ENCODE data around the gene PRODH.
A peak's percentile ranks its signal among the peaks of the same experiment; 100 is the strongest.
"Not testable (repeated sequence)": the region's sequence is repeated elsewhere in the genome, so short reads cannot be mapped to it uniquely, and the experiment has no call there.

PRODH gene

DNA sequence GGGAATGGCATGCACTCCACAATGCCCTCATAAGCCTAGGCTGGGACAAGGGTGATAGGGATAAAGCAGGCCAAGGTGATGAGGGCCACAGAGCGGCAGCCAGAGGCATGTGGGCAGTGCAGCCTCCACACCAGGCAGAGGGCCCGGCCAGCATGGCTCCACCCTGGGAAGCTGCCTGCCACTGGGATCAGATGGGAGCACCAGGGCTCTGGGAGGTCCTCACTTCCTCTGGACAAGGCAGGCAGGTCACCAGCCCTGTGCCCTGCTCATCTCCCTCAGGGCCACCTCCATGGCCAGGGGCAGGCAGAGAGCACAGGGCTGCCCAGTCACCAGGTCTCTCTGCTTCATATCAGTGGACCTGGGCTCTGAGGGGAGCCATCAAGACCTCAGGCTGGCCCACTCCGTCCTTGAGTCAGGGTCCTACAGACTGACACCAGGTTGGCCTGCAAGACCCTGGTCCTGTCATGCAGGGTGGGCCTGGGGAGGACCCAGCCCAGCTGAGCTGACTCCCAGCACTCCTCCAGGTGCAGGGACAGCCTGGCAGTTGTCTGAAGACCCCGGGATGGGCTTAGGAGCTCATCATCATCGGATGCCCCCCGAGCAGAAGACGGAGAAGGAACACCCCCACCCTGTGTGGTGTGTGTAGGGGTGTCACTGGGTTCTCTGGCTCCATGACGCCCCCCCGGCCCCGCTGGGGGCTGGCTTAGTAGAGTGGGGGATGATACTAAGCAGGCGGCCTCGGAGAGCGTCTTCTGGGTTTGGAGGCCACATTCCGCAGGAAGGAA is 33.3 kb upstream of the PRODH start:
- peak in 2 of 10 donors; percentile 55 to 72 for DNase-seq
- intact Hi-C loops (cut with DNase I) = not testable (repeated sequence)

DNA sequence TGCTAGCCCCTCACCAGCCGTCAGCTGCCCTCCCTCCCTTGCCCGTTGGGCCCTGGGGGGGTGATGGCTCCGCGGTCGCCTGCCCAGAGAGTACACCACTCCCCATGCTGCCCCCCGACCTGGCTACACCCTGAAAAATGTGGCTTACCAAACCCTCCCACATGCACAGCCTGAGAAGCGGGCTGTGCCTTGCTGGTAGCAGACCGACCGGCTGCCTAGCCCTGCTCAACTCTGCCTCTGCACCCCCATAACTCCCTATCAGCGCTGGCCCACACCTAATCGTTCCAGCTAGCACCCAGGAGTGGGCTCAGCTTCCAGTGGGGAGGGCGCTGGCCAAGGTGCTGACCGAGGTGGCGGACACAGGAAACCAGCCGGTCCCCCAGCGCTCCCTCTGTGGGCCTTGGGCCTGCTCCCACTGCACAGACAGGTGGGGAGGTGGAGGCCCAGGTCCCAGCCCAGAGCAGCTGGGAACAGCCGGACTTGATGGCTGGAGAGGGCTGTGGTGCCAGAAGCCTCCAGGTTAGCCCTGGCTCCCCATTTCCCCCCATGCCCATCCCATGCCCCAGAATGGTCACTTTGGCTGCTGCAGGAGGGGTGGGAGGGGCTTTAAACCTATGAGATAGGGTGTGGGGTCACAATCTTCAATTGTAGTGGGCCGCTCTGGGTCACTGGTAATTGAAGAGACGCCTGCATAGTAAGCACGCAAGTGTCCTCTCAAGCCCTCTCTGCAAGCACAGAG is 32.1 kb upstream of the PRODH start:
- DNase-seq = peak in 4 of 10 donors; percentile 24 to 78 (median 56)
- intact Hi-C loops (cut with DNase I) = no loop called here

- DNase-seq = peak in 5 of 10 donors; percentile 44 to 92 (median 85)
- intact Hi-C loops (cut with DNase I) = not testable (repeated sequence)
Measured at GRCh38 chr22:18967391-18968010, 31.4 kb upstream of the PRODH start.

DNA sequence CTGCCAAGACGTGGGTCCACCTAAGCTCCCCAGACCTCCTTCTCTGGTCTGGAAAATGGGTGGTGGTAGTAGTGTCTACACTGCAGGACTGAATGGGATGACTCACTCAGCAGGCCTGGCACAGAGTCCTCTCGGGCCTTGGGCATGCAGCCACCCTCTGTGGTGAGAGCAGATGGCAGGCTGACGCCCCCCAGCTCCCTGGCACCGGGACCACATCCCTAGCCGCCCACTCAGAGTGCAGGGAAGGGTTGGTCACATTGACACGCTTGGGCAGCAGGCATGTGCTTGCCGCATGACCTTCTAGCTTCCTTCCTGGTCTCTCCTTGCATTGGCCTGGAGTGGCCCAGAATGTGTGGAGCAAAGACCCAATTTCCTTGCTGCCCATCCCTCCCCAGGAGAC is 30.7 kb upstream of the PRODH start:
- intact Hi-C loops (cut with DNase I) = no loop called here
- DNase-seq = peak in 8 of 10 donors; percentile 43 to 94 (median 60)

- intact Hi-C loops (cut with DNase I) = no loop called here
- peak in 3 of 10 donors; percentile 22 to 81 (median 67) for DNase-seq
Measured at GRCh38 chr22:18965526-18966421, 29.7 kb upstream of the PRODH start.

GRCh38 chr22:18964501-18965265 is 28.6 kb upstream of the PRODH start:
- peak in 3 of 10 donors; percentile 27 to 82 (median 49) for DNase-seq

DNA sequence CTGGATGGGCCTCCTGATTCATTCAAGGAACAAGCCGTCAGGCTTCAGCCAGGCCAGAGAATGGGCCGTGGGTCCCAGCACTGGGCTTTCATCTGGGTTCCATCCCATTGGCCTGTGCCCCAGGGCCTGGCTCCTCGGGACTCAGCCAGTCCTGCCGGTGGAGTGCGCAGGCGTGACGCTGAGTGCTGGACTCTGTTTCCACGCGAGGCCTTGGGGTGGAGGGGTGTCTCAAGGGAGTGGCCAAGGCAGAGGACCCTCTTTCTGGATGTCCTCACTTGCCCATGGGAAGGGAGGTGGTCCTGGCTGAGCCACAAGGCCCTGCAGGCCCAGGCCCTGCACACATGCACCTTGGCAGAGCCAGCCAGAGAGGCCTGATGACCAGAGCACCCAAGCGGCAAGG is 28.0 kb upstream of the PRODH start:
- intact Hi-C loops (cut with DNase I) = not testable (repeated sequence)
- peak in 3 of 10 donors; percentile 15 to 74 (median 47) for DNase-seq

More at GRCh38 chr22:18964501-18965265, 28.6 kb upstream of the PRODH start:
- intact Hi-C loops (cut with DNase I) = not testable (repeated sequence)

DNA sequence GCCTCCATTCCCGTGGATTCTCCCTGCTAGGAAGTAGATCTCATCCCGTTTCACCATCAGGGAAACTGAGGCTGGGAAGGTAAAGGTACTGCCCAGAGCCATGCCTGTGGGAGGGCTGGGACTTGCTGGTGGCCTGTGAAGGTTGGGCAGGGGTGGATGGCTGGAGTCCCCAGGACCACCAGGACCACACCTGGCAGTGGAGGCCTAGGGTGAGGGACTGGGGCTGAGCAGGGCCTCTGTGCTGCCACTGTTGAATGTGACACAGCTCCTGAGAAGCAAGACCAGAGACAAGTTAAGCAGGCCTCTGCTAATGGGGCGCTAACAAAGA is 26.2 kb upstream of the PRODH start:
- DNase-seq = no peak

DNA sequence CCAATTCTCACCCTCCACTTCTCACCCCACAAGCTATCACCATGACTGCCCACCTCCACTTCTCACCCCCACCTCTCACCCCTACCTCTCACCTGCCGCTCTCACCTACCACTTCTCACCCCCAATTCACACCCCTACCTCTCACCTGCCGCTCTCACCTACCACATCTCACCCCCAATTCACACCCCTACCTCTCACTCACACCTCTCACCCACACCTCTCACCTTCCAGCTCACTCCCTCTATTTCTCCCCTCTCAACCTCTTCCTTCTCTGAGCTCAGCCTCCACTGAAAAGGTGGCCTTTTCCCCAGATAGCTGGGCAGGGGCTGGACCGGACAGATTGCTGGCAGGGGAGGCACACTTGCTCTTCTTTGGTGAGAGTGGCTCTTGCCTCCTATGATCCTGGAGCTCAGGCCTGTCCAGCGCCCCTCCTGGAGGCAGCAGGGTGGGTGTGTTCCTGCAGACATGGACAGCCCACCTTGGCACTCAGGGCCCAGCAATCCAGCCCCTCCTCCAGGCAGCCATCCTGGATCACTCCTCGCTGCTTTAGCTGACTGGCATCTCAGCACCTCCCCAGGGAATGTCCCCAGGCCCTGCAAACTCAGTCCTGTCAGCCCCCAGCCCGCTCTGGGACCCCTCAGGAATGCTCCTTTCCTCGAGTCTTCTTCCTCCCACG is 25.7 kb upstream of the PRODH start:
- peak in 4 of 10 donors; percentile 6 to 63 (median 58) for DNase-seq
- intact Hi-C loops (cut with DNase I) = not testable (repeated sequence)

More for the DNA sequence above, 26.2 kb upstream of the PRODH start:
- intact Hi-C loops (cut with DNase I) = no loop called here

DNA sequence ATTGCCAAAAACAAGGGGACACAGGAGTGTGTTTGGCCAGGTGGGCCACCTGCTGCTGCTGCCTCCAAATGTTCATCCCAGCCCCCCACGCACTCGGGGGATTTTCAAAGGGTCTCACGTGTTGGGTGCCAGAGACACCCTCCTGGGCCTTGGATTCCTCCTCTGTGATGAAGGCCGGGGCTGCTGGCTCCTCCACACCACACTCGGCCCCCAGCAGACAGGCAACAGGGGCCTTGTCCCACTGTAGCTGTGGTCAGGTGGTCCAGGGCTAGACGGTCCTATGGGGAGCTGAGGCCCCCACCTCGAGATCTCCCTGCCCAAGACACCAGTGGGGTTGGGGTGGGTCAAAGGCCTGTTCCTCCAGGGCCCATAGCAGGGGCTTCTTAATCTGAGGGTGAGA is 25.1 kb upstream of the PRODH start:
- intact Hi-C loops (cut with DNase I) = not testable (repeated sequence)
- DNase-seq = peak in 4 of 10 donors; percentile 10 to 62 (median 32)

- DNase-seq = peak in 4 of 10 donors; percentile 16 to 76 (median 52)
Measured at GRCh38 chr22:18960166-18960820, 24.2 kb upstream of the PRODH start.

DNA sequence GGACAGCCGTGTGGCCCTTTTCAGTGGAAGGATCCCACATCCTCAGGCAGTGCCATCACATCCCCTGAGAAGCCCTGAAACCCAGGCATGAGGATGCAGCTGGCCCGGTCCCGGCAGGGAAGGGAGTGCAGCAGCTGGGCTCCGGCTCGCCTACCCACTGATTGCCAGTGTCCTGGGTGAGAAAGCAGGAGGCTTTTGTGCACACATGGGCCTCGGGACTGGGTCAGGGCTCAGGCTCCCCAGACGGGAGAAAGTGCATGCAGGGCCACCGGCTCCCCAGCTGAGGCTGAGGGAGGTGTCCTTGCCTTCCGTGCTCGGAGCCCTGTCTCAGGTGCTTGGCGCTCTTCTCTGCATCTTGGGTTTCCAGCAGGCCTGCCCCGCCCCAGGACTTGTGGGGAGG is 23.6 kb upstream of the PRODH start:
- peak in 4 of 10 donors; percentile 21 to 67 (median 65) for DNase-seq
- intact Hi-C loops (cut with DNase I) = loop anchor here (10.0 kb wide), 3 partner anchors 125 to 755 kb away; partner anchors contain the start of genes CDC45, SEPTIN5 and UFD1

More at GRCh38 chr22:18960166-18960820, 24.2 kb upstream of the PRODH start:
- intact Hi-C loops (cut with DNase I) = not testable (repeated sequence)

DNA sequence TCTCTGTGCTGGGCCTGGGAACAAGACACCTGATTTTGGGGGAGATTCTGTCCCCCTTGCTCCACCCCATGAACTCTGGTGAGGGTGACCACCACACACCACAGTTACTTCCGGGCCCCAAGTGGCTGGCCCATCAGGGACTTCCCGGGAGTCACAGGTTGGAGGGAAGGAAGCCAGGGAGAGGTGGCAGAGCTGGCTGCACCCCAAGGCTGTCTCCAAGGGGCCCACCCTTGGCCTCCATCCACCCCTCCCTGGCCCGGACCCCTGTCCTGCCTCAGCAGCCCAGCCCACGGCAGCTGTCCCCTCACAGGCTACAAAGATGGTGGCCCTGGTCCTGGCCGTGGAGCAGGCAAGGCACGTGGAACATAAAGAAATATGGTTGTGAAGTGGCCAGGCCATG is 23.2 kb upstream of the PRODH start:
- peak in 4 of 10 donors; percentile 7 to 69 (median 41) for DNase-seq
- intact Hi-C loops (cut with DNase I) = loop anchor here (10.0 kb wide), 3 partner anchors 126 to 756 kb away; partner anchors contain the start of genes CDC45, SEPTIN5 and UFD1

DNA sequence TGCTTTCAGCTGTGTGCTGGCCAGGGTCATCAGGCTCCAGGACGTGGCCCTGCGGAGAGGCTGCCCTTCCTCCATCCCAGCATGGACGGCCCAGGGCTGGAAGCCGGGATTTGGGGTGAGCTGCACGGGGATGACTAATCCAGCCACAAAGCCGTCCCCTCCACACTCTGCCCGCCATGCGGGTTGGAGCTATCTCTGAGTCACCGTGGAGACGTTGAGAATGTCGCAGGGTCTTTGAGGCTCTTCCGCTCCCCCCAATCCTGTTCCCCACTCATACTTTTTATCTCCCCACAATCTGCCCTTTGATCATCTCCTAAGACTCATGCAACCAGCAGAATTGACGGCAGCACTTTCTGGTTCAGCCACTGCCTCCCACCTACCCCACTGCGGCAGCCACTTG is 22.6 kb upstream of the PRODH start:
- intact Hi-C loops (cut with DNase I) = loop anchor here (10.0 kb wide), 3 partner anchors 126 to 756 kb away; partner anchors contain the start of genes CDC45, SEPTIN5 and UFD1
- peak in 4 of 10 donors; percentile 29 to 75 (median 74) for DNase-seq

DNA sequence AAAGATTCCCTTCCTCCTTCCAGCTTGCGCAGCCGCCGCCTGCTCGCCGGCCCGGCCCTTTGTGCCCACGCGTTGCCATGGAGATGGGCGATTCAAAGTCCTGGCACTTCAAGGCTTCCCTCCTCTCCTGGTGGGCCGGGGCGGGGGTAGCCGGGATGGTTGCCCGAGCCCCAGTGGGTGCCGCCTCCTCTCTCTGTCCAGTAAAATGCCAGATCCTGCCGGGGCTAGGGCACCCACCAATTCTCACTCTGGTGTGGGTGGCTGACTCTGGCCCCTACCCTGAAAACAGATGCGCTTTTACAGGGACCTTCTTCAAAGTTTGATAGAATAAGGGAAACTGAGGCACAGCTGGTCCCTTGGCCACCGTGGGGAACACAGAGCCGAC is 22.2 kb upstream of the PRODH start:
- intact Hi-C loops (cut with DNase I) = loop anchor here (10.0 kb wide), 3 partner anchors 126 to 756 kb away; partner anchors contain the start of genes CDC45, SEPTIN5 and UFD1
- DNase-seq = peak in 7 of 10 donors; percentile 45 to 93 (median 66)

GRCh38 chr22:18957621-18958320 is 21.7 kb upstream of the PRODH start:
- intact Hi-C loops (cut with DNase I) = loop anchor here (10.0 kb wide), 3 partner anchors 127 to 757 kb away; partner anchors contain the start of genes CDC45, SEPTIN5 and UFD1
- peak in 4 of 10 donors; percentile 23 to 72 (median 66) for DNase-seq

DNA sequence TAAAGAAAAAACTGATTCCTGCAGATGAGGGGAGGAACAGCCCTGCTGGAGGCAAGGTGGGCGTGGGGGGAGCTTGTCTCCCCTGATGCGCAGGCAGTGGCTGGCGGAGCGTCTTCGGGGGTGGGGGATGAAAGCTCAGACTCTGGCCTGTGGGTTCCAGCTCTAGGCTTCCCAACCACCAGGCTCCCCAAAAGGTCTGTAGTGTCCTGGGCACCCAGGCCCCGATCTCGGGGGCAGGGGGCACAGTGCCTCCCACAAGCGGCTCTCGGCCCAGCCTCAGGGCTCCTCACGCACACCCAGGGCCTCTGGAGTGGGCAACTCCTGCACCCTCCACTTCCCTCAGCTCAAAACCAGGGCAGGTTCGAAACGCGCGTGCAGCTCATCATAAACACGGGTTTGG is 20.9 kb upstream of the PRODH start:
- intact Hi-C loops (cut with DNase I) = loop anchor here (10.0 kb wide), 3 partner anchors 128 to 758 kb away; partner anchors contain the start of genes CDC45, SEPTIN5 and UFD1
- DNase-seq = peak in 4 of 10 donors; percentile 18 to 70 (median 50)

Data from posterior cingulate gyrus (tissue), 11 donors.